GM12874 (cell line): ENCODE data around the gene CFLAR.

Experiments
- TF ChIP-seq, protein P1 (sequence below): IDR thresholded peaks from 2 replicates; pipeline ENCODE4 v1.5.1; 2011; ENCODE audit warnings: low read depth, mild to moderate bottlenecking, control low read depth, low read length, moderate library complexity; ENCODE audit not compliant: insufficient read depth

Gene CFLAR

DNA sequence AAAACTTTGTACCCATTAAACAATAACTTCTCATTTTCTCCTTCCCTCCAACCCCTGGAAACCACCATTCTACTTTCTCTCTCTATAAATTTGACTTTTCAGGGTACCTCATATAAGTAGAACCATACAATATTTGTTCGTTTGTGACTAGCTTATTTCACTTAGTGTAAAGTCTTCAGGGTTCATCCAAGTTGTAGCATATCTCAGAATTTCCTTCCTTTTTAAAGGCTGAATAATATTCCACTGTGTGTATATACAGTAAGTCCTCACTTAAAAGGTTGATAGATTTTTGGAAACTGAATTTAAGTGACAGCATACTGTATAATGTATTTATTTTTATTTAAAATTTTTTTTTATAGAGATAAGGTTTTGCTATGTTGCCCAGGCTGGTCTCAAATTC, 80.8 kb downstream of the CFLAR start:
- TF ChIP-seq, protein P1, sequence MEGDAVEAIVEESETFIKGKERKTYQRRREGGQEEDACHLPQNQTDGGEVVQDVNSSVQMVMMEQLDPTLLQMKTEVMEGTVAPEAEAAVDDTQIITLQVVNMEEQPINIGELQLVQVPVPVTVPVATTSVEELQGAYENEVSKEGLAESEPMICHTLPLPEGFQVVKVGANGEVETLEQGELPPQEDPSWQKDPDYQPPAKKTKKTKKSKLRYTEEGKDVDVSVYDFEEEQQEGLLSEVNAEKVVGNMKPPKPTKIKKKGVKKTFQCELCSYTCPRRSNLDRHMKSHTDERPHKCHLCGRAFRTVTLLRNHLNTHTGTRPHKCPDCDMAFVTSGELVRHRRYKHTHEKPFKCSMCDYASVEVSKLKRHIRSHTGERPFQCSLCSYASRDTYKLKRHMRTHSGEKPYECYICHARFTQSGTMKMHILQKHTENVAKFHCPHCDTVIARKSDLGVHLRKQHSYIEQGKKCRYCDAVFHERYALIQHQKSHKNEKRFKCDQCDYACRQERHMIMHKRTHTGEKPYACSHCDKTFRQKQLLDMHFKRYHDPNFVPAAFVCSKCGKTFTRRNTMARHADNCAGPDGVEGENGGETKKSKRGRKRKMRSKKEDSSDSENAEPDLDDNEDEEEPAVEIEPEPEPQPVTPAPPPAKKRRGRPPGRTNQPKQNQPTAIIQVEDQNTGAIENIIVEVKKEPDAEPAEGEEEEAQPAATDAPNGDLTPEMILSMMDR = no peak

DNA sequence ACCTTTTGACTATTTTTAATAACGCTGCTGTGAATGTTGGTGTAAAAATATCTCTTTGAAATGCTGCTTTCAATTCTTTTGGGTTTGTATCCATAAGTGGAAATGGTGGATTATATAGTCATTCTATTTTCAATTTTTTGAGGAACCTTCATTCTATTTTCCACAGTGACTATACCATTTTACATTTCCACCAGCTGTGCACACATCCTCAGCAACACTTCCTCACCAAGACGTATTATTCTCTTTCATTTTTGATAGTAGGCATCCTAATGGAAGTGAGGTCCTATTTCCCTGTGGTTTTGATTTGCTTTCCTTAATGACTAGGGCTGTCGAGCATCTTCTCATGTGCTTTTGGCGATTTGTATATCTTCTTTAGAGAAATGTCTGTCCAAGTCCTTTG, 81.8 kb downstream of the CFLAR start:
- TF ChIP-seq, protein P1 = no peak

DNA sequence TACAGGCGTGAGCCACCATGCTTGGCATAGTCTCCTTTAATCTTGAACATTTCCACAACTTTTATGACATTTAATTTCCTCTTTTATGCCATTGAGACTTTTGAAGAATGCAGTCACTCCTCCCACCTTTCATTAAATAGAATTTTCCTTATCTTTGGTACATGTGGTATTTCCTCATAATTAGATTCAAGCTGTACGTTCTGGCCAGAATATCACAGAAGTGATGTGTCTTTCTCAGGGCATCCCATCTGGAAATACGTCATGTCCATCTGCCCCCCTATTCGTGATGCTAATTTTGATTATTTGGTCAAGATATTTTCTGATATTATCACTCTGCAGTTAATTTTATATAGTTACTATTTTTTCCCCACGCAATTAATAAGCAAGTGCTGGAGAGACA, 83.9 kb downstream of the CFLAR start:
- TF ChIP-seq, protein P1 = no peak

DNA sequence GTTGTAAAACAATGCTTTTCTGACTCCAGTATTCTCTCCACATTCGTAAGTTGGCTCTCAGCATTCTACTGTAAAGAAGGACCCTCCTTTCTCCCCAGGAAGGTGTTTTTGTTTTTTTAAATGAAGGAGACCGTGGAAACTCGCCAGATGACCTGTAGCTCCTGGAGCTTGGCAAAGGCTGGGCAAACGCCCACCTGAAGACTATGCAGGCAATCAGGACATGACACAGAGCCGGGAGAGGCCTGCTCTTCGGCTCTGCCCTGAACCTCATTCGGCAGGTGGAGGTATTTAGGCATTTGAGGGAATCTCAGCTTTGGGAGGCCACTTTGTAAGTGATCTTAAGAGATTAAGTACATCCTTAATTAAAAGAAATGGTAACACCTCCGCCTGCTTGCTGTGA, 84.4 kb downstream of the CFLAR start:
- TF ChIP-seq, protein P1 = no peak

DNA sequence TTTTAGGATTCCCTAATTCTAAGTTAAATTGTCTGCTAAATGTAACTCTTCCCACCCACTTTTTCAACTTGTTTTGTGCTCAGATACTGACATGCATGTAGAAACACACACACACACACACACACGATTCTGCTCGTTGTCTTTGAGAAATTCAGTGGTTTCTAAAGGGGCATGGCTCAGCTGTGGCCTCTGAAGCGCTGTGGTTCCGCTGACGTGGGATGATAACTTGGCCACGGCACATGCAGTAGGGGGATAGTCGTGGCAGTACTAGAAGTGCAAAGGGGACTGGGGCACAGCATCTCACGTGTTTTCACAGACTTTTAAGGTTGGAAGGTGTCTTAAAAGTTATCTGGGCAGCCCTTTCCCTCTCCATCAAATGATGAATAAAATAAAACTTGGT, 85.4 kb downstream of the CFLAR start:
- TF ChIP-seq, protein P1 = no peak

DNA sequence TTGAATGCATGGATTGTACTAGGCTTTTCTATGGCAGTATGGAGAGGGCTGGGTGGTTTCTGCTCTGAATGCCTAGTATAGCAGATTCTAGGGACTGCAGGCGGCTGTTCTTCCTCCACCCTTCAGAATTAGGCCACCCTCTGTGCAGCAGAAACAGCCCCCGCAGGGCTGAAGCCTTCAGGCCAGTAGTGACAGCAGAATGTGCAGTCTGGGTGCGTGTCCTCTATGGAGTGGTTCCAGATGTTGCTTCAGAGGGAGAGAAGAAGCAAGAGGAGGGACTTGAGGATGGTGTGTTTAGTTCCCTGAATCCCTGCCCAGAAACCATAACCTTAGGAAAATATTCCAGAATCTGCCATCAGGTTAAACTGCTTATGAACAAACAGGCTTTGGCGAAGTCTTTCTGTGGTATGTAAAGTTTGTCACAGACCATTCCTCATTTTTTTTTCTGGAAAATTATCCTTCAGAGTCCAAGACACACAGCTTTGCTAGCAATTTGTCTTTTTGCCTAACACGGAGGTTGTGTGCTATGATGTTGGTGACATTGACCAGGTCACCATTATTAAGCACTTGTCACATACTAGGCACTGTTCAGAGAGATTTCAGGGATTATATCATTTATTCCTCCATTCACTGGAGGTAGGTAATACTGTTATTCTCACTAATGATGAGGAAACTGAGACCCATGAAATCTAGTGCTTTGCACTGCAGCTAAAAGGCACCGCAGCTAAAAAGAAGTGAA, 88.1 kb downstream of the CFLAR start:
- TF ChIP-seq, protein P1 = no peak

DNA sequence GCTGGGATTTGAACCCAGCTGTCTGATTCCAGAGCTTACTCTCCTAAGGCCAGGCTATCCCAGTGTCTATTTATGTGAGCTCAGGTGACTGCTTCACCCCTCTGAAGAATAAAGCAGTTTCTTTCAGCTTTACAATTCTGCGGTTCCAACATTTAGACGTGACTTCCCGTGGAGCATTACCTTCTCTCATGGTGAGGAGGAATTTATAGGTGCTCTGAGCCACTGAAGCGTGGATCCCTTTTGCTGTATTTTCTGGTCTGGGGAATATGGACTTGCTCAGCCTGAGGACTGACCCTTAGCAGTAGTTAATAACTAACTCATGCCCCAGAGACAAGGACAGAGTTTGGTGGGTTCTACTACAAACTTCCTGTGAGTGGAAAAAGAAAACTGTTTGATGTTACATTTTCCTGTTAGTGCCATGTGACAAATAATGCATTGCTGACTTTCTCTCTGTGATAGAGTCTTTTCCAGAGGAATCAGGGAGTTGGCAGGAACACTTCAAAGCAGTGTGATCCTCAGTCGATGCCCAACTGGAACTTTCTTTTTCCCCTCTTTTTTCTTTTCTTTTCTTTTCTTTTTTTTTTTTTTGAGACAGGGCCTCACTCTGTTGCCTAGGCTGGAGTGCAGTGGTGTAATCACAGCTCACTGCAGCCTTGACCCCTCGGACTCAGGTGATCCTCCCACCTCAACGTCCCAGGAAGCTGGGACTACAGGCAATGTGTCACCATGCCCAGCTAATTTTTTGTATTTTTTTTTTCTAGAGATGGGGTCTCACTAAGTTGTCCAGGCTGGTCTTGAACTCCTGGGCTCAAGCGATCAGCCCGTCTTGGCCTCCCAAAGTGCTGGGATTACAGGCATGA, 88.9 kb downstream of the CFLAR start:
- TF ChIP-seq, protein P1 = no peak
